ENCODE results near the gene PGAP3. TPM values are rescaled to one million over a fixed set of nuclear protein-coding genes. Genes with fewer than 3 reads are reported as not detected.

PGAP3 gene
- total and polyA plus RNA-seq, 3 experiments from 2014 or later = 11.8 to 22.4 (median 12.1) TPM

- Histone ChIP-seq H3K9me3 (ENCODE audit: low read length) (no peaks in the 10 kb centered on the region), H3K27ac (ENCODE audit: low read depth, low read length) (no peak overlapping the region), H3K27me3 (ENCODE audit: insufficient read depth, low read length, poor library complexity, severe bottlenecking) (no peaks in the 10 kb centered on the region), H3K4me1 (ENCODE audit: insufficient read depth, low read length) (peaks cover 27% of the 10 kb centered on the region), H3K36me3 (ENCODE audit: insufficient read depth, low read length) (no peaks in the 10 kb centered on the region), H3K4me3 (ENCODE audit: low read length) (no peak overlapping the region)
- Mint-ChIP-seq H3K27ac (peak overlapping the region in 2 of 8 donors; percentile 12 to 23), H3K9me3 (no peaks in the 10 kb centered on the region), H3K4me3 (peak overlapping the region in 1 of 7 donors; percentile 72), H3K27me3 (peaks cover 3 to 17% of the 10 kb centered on the region in 2 donors), H3K36me3 (no peaks in the 10 kb centered on the region), H3K4me1 (peaks cover 24 to 38% (median 24%) of the 10 kb centered on the region in 3 donors)
- POLR2A ChIA-PET = no interaction called here
- CTCF ChIA-PET = interaction anchor here (1.3 to 9.1 kb wide), 6 partner anchors 9 to 59 kb away, joined by 4 to 60 read pairs (median 6); partner anchors contain the start of gene PGAP3
- DNase-seq = peak in 1 of 5 donors; percentile 38
These were observed 16.0 kb downstream of the PGAP3 start for GRCh38 chr17:39671651-39672521.

DNA sequence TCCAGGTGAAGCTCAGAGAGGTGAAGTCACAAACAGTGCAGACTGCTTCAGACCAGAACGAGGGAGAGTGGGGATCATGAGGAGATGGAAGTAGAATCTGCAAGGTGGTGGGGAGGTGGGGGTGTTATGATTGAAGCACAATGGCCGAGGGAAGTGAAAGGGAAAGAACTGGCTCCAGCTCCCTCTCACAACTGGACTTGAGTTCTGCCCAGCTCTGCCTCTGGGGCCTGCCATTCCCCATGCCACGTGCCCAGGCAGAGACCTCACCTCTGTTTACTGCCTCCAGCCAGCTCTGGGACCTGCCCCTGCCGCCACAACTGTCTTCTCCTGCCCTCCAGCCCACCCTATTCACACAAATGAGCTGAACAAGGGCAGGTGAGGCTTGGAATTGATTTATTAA lies 17.1 kb downstream of the PGAP3 start:
- Histone ChIP-seq H3K27ac (ENCODE audit: low read depth, low read length) (no peak overlapping the region), H3K36me3 (ENCODE audit: insufficient read depth, low read length) (no peaks in the 10 kb centered on the region), H3K27me3 (ENCODE audit: insufficient read depth, low read length, poor library complexity, severe bottlenecking) (no peaks in the 10 kb centered on the region), H3K9me3 (ENCODE audit: low read length) (no peaks in the 10 kb centered on the region), H3K4me1 (ENCODE audit: insufficient read depth, low read length) (peaks cover 15% of the 10 kb centered on the region), H3K4me3 (ENCODE audit: low read length) (no peak overlapping the region)
- Mint-ChIP-seq H3K27me3 (peaks cover 3 to 22% of the 10 kb centered on the region in 2 donors), H3K9me3 (no peaks in the 10 kb centered on the region), H3K4me3 (no peak overlapping the region), H3K4me1 (peaks cover 12 to 28% (median 13%) of the 10 kb centered on the region in 3 donors), H3K27ac (no peak overlapping the region), H3K36me3 (no peaks in the 10 kb centered on the region)
- POLR2A ChIA-PET = no interaction called here
- CTCF ChIA-PET = interaction anchor here (1.8 to 9.1 kb wide), 4 partner anchors 10 to 49 kb away, joined by 5 to 60 read pairs (median 30); partner anchors contain the start of gene PGAP3
- no peak for DNase-seq

GRCh38 chr17:39669897-39670735 lies 17.7 kb downstream of the PGAP3 start:
- no peak for DNase-seq
- no peak overlapping the region for H3K4me3 Mint-ChIP-seq
- Histone ChIP-seq H3K4me1 (ENCODE audit: insufficient read depth, low read length) (peaks cover 9% of the 10 kb centered on the region), H3K27ac (ENCODE audit: low read depth, low read length) (no peak overlapping the region), H3K4me3 (ENCODE audit: low read length) (no peak overlapping the region), H3K27me3 (ENCODE audit: insufficient read depth, low read length, poor library complexity, severe bottlenecking) (no peaks in the 10 kb centered on the region), H3K36me3 (ENCODE audit: insufficient read depth, low read length) (no peaks in the 10 kb centered on the region), H3K9me3 (ENCODE audit: low read length) (no peaks in the 10 kb centered on the region)
- H3K27ac Mint-ChIP-seq = no peak overlapping the region
- ChIA-PET CTCF (interaction anchor here (1.8 to 9.1 kb wide), 5 partner anchors 8 to 48 kb away, joined by 5 to 60 read pairs (median 21); partner anchors contain the start of gene PGAP3), POLR2A (no interaction called here)
- peaks cover 3 to 25% of the 10 kb centered on the region in 2 donors for H3K27me3 Mint-ChIP-seq
- H3K9me3 Mint-ChIP-seq = no peaks in the 10 kb centered on the region
- no peaks in the 10 kb centered on the region for H3K36me3 Mint-ChIP-seq
- peaks cover 6 to 21% (median 7%) of the 10 kb centered on the region in 3 donors for H3K4me1 Mint-ChIP-seq

- no peaks in the 10 kb centered on the region for H3K36me3 ChIP-seq (ENCODE audit: insufficient read depth, low read length)
- H3K4me1 ChIP-seq (ENCODE audit: insufficient read depth, low read length) = peaks cover 6% of the 10 kb centered on the region
- H3K9me3 Mint-ChIP-seq = no peaks in the 10 kb centered on the region
- ChIA-PET POLR2A (interaction anchor here (1.0 to 2.3 kb wide), 2 partner anchors 19 to 62 kb away, joined by 3 to 6 read pairs; partner anchors contain the start of genes MIEN1 and PGAP3), CTCF (interaction anchor here (0.8 to 9.1 kb wide), 14 partner anchors 10 to 312 kb away, joined by 3 to 60 read pairs (median 6); partner anchors contain the start of genes MIEN1, PGAP3 and PSMD3)
- peaks cover 6 to 21% (median 6%) of the 10 kb centered on the region in 3 donors for H3K4me1 Mint-ChIP-seq
- peaks cover 3 to 25% of the 10 kb centered on the region in 2 donors for H3K27me3 Mint-ChIP-seq
- DNase-seq = peak; percentile 49 to 76 (median 52)
- H3K27me3 ChIP-seq (ENCODE audit: insufficient read depth, low read length, poor library complexity, severe bottlenecking) = no peaks in the 10 kb centered on the region
- H3K36me3 Mint-ChIP-seq = peaks cover 0 to 2% (median 0%) of the 10 kb centered on the region in 3 donors
- H3K4me3 Mint-ChIP-seq = peak within 1 kb of the TSS; percentile 7 to 88 (median 67)
- peak within 1 kb of the TSS; percentile 37 for H3K4me3 ChIP-seq (ENCODE audit: low read length)
- peak within 1 kb of the TSS; percentile 24 for H3K27ac ChIP-seq (ENCODE audit: low read depth, low read length)
- H3K27ac Mint-ChIP-seq = peak within 1 kb of the TSS in 3 of 8 donors; percentile 46 to 88 (median 62)
- no peaks in the 10 kb centered on the region for H3K9me3 ChIP-seq (ENCODE audit: low read length)
These were observed 19.6 kb downstream of the PGAP3 start, which contains the start of gene PNMT for GRCh38 chr17:39667945-39668924. TSS of gene PNMT (plus strand) at chr17:39668453. CDS start at chr17:39668476, 23 bp downstream.

DNA sequence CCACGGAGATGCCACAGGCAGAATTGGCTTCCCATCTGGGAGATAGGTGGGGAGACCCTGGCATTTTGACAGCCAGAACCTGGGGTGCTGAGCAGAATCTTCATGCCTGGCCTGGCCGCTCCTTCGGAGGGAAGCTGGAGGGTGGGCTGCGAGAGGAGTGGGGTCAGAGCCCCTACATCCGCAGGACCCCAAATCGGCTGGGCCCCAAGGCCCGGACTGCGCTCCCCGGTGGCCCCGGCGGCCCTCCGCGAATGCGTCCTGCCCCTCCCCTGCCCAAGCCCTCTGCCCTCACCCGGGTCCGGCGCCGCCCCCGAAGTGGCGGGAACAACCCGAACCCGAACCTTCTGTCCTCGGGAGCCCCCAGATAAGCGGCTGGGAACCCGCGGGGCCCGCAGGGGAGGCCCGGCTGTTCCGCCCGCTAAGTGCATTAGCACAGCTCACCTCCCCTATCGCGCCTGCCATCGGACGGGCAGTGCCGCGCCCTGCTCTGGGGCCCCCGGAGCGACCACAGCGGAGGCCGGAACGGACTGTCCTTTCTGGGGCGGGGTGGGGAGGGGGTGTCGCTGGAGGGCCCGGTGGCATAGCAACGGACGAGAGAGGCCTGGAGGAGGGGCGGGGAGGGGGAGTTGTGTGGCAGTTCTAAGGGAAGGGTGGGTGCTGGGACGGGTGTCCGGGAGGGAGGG lies 20.5 kb downstream of the PGAP3 start:
- no peak overlapping the region for H3K4me3 ChIP-seq (ENCODE audit: low read length)
- ChIA-PET CTCF (interaction anchor here (1.2 to 9.1 kb wide), 9 partner anchors 11 to 313 kb away, joined by 3 to 60 read pairs (median 4); partner anchors contain the start of genes MIEN1 and PSMD3), POLR2A (interaction anchor here (0.7 to 2.3 kb wide), 2 partner anchors 20 to 85 kb away, joined by 3 to 6 read pairs; partner anchors contain the start of gene PGAP3)

DNA sequence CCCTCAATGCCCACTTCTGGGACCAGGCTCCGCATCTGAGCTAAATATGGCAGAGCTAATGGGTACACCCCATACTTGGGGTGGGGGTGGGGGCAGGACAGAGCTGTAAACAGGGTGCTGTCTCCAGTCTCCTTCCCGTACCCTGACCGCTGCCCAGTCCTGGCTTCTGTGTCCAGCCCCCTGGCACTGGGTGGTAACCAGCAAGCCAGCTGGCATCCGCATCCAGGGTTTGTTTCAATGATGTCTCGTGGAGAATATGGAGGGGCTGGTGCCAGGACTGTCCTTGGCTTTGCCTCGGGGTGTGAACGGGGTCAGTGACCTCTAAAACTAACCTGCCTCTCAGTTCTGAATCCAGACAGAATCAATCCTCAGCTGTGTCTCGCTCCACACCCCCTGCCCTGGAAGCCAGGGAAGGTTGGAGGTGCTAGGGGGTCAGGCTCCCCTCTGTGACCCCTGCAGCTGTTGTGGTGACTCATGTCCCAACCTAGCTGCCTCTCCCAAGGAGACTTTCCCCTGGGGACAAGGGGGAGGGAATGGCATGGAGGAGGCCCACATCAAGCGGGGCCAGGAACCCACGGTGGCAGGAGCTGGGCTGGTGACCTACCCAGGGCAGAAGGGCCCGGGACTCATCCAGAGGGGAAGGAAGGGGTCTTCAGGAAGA lies 21.1 kb downstream of the PGAP3 start:
- H3K4me3 Mint-ChIP-seq = peak overlapping the region in 6 of 7 donors; percentile 12 to 57 (median 40)
- peak overlapping the region in 1 of 8 donors; percentile 72 for H3K27ac Mint-ChIP-seq
- no peaks in the 10 kb centered on the region for H3K9me3 Mint-ChIP-seq
- H3K4me3 ChIP-seq (ENCODE audit: low read length) = no peak overlapping the region
- H3K27ac ChIP-seq (ENCODE audit: low read depth, low read length) = peak overlapping the region; percentile 24
- peaks cover 1% of the 10 kb centered on the region for H3K36me3 ChIP-seq (ENCODE audit: insufficient read depth, low read length)
- H3K36me3 Mint-ChIP-seq = peaks cover 0 to 13% (median 0%) of the 10 kb centered on the region in 3 donors
- DNase-seq = no peak
- H3K4me1 Mint-ChIP-seq = peaks cover 4 to 17% (median 6%) of the 10 kb centered on the region in 3 donors
- no peaks in the 10 kb centered on the region for H3K9me3 ChIP-seq (ENCODE audit: low read length)
- H3K4me1 ChIP-seq (ENCODE audit: insufficient read depth, low read length) = peaks cover 6% of the 10 kb centered on the region
- H3K27me3 ChIP-seq (ENCODE audit: insufficient read depth, low read length, poor library complexity, severe bottlenecking) = no peaks in the 10 kb centered on the region
- ChIA-PET POLR2A (interaction anchor here (0.7 to 2.3 kb wide), 2 partner anchors 21 to 85 kb away, joined by 3 to 6 read pairs; partner anchors contain the start of gene PGAP3), CTCF (interaction anchor here (1.2 to 9.1 kb wide), 7 partner anchors 12 to 314 kb away, joined by 3 to 60 read pairs (median 4); partner anchors contain the start of gene PSMD3)
- H3K27me3 Mint-ChIP-seq = peaks cover 3 to 25% of the 10 kb centered on the region in 2 donors

More for the DNA sequence above, 20.5 kb downstream of the PGAP3 start:
- Mint-ChIP-seq H3K9me3 (no peaks in the 10 kb centered on the region), H3K36me3 (peaks cover 0 to 8% (median 0%) of the 10 kb centered on the region in 3 donors), H3K4me3 (peak overlapping the region; percentile 12 to 81 (median 64)), H3K4me1 (peaks cover 6 to 21% (median 6%) of the 10 kb centered on the region in 3 donors), H3K27me3 (peaks cover 3 to 25% of the 10 kb centered on the region in 2 donors), H3K27ac (no peak overlapping the region)
- peak overlapping the region; percentile 24 for H3K27ac ChIP-seq (ENCODE audit: low read depth, low read length)
- H3K27me3 ChIP-seq (ENCODE audit: insufficient read depth, low read length, poor library complexity, severe bottlenecking) = no peaks in the 10 kb centered on the region
- DNase-seq = no peak
- H3K36me3 ChIP-seq (ENCODE audit: insufficient read depth, low read length) = no peaks in the 10 kb centered on the region
- no peaks in the 10 kb centered on the region for H3K9me3 ChIP-seq (ENCODE audit: low read length)
- peaks cover 6% of the 10 kb centered on the region for H3K4me1 ChIP-seq (ENCODE audit: insufficient read depth, low read length)

All from CD8-positive, alpha-beta memory T cell (primary cell).